HepG2 (cell line): Measurements from ENCODE around the gene CNKSR3. TPM values are rescaled to one million over a fixed set of nuclear protein-coding genes. Genes with fewer than 3 reads are reported as not detected.

Experiments
- HNRNPH1 ChIP-seq: fragments of 200-400 bp; formaldehyde crosslinking; optimal IDR thresholded peaks from 2 replicates; pipeline ENCODE3; 2017; ENCODE audit warnings: mild to moderate bottlenecking, low read depth, low read length
- SALL1 ChIP-seq: sonication (generic); formaldehyde crosslinking; IDR thresholded peaks from 2 replicates; pipeline ENCODE4 v1.8.0; 2022; ENCODE audit warnings: mild to moderate bottlenecking, missing genetic modification reagents
- SOX6 ChIP-seq, 2 experiments: fragments of 450-650 bp in 1 of 2; sonication (generic) in 1 of 2; formaldehyde crosslinking in 1 of 2; IDR thresholded peaks; 2 replicates each; pipeline versions ENCODE4 v1.4.0 to v1.6.1; 2017 to 2020; ENCODE audit warnings: antibody characterized with exemption in 1 of 2, mild to moderate bottlenecking in 1 of 2, missing genetic modification reagents in 1 of 2
- ZNF230 ChIP-seq: sonication (generic); formaldehyde crosslinking; IDR thresholded peaks from 2 replicates; pipeline ENCODE4 v1.4.0; 2020; ENCODE audit warnings: mild to moderate bottlenecking, missing genetic modification reagents
- ZNF557 ChIP-seq: sonication (generic); formaldehyde crosslinking; IDR thresholded peaks from 2 replicates; pipeline ENCODE4 v1.4.0; 2020; ENCODE audit warnings: missing genetic modification reagents
- ZNF569 ChIP-seq: sonication (generic); formaldehyde crosslinking; IDR thresholded peaks from 2 replicates; pipeline ENCODE4 v1.5.0; 2020; ENCODE audit warnings: mild to moderate bottlenecking, missing genetic modification reagents, moderate library complexity, borderline replicate concordance
- ZNF605 ChIP-seq: sonication (generic); formaldehyde crosslinking; IDR thresholded peaks from 2 replicates; pipeline ENCODE4 v1.8.0; 2022; ENCODE audit warnings: mild to moderate bottlenecking, missing genetic modification reagents
- polyA plus RNA-seq, 8 experiments: library from polyadenylated mRNA; depleted of rRNA in 3 of 8; stranded (reverse) in 7 of 8; unstranded in 1 of 8; fragments of >200 nt; fragmentation: Illumina TruSeq in 4 of 8; extraction: Trizol in 4 of 8; gene quantifications; 2 replicates each; pipeline versions ENCODE4 v1.2.1 to v1.2.3, GENCODE V29; 2011 to 2016; ENCODE audit warnings: low read depth in 4 of 8, missing spikeins in 1 of 8, mixed read lengths in 1 of 8; ENCODE audit not compliant: insufficient read depth in 1 of 8
- total RNA-seq, 5 experiments: library from RNA; depleted of rRNA; stranded (reverse); fragments of >200 nt; fragmentation: Illumina TruSeq; extraction: Trizol; gene quantifications; 2 replicates each; pipeline ENCODE4 v1.2.3, GENCODE V29; 2016; ENCODE audit warnings: low read depth in 1 of 5
- TF ChIP-seq, protein P1 (sequence below): conservative IDR thresholded peaks from 2 replicates; pipeline ENCODE4 v1.6.1; 2018; ENCODE audit warnings: missing genetic modification reagents
- TF ChIP-seq, protein P2 (sequence below): sonication (generic); formaldehyde crosslinking; conservative IDR thresholded peaks from 2 replicates; pipeline ENCODE4 v1.4.0; 2020; ENCODE audit warnings: missing genetic modification reagents
- TF ChIP-seq, protein P3 (sequence below): sonication (generic); formaldehyde crosslinking; IDR thresholded peaks from 2 replicates; pipeline ENCODE4 v1.4.0; 2020; ENCODE audit warnings: missing genetic modification reagents

CNKSR3 gene
- total and polyA plus RNA-seq, 2 of the 13 experiments (the other 11 are each of a cell fraction or from before 2014, with no cell fraction given) = 9.2 to 38.6 TPM

DNA sequence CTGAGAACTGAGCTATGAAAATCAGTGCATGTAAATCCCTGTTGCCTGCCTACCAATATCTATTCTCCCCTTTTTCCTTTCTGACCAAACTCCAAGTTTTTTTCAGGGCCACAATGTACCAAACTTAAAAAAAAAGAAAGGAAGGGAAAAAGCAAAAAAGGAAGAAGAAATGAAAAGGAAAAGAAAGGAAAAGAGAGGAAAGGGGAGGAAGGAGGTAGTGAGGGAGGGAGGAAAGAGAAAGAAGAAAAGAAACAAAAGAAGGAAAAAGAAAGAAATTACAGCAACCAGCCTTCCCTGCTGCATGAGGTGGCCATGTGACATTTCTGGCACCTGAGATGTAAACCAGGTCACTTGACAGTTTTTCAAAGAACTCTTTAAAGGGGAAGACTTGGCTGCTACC is 4.4 kb downstream of the CNKSR3 start (continued):
- TF ChIP-seq SALL1 (CRISPR knock-in tag) (no peak), HNRNPH1 (no peak), ZNF569 (CRISPR knock-in tag) (no peak), ZNF605 (CRISPR knock-in tag) (0 out of 2 replicates have a peak, but pooled peaks have one; percentile 39), ZNF230 (CRISPR knock-in tag) (no peak), ZNF557 (CRISPR knock-in tag) (no peak), SOX6 (IDR thresholded peaks at IDR 0.05) (no peak), SOX6 (CRISPR knock-in tag; IDR thresholded peaks at IDR 0.05) (no peak)
- TF ChIP-seq, protein P1, sequence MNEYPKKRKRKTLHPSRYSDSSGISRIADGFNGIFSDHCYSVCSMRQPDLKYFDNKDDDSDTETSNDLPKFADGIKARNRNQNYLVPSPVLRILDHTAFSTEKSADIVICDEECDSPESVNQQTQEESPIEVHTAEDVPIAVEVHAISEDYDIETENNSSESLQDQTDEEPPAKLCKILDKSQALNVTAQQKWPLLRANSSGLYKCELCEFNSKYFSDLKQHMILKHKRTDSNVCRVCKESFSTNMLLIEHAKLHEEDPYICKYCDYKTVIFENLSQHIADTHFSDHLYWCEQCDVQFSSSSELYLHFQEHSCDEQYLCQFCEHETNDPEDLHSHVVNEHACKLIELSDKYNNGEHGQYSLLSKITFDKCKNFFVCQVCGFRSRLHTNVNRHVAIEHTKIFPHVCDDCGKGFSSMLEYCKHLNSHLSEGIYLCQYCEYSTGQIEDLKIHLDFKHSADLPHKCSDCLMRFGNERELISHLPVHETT (CRISPR knock-in tag) = no peak
- TF ChIP-seq, protein P2, sequence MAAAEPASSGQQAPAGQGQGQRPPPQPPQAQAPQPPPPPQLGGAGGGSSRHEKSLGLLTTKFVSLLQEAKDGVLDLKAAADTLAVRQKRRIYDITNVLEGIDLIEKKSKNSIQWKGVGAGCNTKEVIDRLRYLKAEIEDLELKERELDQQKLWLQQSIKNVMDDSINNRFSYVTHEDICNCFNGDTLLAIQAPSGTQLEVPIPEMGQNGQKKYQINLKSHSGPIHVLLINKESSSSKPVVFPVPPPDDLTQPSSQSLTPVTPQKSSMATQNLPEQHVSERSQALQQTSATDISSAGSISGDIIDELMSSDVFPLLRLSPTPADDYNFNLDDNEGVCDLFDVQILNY (CRISPR knock-in tag) = no peak
- TF ChIP-seq, protein P3, sequence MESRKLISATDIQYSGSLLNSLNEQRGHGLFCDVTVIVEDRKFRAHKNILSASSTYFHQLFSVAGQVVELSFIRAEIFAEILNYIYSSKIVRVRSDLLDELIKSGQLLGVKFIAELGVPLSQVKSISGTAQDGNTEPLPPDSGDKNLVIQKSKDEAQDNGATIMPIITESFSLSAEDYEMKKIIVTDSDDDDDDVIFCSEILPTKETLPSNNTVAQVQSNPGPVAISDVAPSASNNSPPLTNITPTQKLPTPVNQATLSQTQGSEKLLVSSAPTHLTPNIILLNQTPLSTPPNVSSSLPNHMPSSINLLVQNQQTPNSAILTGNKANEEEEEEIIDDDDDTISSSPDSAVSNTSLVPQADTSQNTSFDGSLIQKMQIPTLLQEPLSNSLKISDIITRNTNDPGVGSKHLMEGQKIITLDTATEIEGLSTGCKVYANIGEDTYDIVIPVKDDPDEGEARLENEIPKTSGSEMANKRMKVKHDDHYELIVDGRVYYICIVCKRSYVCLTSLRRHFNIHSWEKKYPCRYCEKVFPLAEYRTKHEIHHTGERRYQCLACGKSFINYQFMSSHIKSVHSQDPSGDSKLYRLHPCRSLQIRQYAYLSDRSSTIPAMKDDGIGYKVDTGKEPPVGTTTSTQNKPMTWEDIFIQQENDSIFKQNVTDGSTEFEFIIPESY (CRISPR knock-in tag) = no peak
